Measurements from ENCODE around the gene TBKBP1.

The TBKBP1 gene

GRCh38 chr17:47728214-47728877, 34.4 kb downstream of the TBKBP1 start:
- Mint-ChIP-seq H3K9me3 (no peaks in the 10 kb centered on the region), H3K4me1 (peaks cover 11% of the 10 kb centered on the region), H3K4me3 (no peak overlapping the region), H3K27me3 (ENCODE audit: low read depth) (peaks cover 85% of the 10 kb centered on the region), H3K36me3 (ENCODE audit: low read depth) (no peaks in the 10 kb centered on the region), H3K27ac (no peak overlapping the region)
- TF ChIP-seq CTCF (IDR thresholded peaks at IDR 0.05; ENCODE audit: unreplicated experiment in 3 of 3): no peak

DNA sequence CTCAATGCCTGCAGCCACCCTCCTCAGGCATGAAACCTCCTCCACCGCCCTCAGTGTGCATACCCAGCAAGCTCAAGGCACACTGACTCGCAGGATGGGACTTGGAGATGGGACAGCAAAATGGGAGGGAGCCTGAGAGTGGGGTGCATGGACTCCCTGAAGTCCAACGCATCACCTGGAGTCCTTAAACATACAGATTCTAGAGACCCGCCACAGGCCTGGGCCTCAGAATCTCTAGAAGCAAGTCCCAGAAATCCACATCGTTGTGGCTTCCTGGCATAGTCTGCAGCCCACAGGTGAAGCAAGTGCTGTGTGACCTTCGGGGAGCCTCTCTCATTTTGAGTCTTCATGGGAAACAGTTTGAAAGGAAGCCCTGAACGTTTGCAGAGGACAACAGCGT, 35.5 kb downstream of the TBKBP1 start:
- Mint-ChIP-seq H3K9me3 (peaks cover 2% of the 10 kb centered on the region), H3K27ac (no peak overlapping the region), H3K27me3 (ENCODE audit: low read depth) (peaks cover 86% of the 10 kb centered on the region), H3K4me3 (no peak overlapping the region), H3K36me3 (ENCODE audit: low read depth) (no peaks in the 10 kb centered on the region), H3K4me1 (peaks cover 16% of the 10 kb centered on the region)
- TF ChIP-seq CTCF (IDR thresholded peaks at IDR 0.05; ENCODE audit: unreplicated experiment in 3 of 3): no peak

DNA sequence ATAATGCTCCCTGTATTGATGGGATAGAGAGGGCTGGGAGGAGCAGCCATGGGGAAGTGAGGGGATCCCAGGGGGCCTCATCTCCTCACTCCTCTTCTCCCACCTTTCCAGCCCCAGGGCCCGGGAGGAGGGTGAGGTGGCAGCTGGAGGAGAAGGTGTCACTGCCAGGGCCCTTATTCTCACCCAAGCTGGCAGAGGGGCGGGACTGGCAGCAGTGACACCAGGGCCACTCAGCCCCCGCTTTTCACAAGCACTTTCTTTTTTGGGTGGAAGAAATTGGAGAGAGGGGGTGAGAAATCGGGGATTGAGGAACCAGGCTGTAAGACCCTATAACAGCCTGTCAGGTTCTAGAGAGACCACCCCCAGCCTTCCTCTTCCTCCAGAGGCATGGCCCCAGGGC, 36.7 kb downstream of the TBKBP1 start:
- no peaks in the 10 kb centered on the region for H3K36me3 Mint-ChIP-seq (ENCODE audit: low read depth)
- no peak for TF ChIP-seq CTCF (IDR thresholded peaks at IDR 0.05; ENCODE audit: unreplicated experiment in 3 of 3)
- H3K4me1 Mint-ChIP-seq: peaks cover 16% of the 10 kb centered on the region
- no peak overlapping the region for H3K27ac Mint-ChIP-seq
- H3K4me3 Mint-ChIP-seq: no peak overlapping the region
- H3K9me3 Mint-ChIP-seq: peaks cover 2% of the 10 kb centered on the region
- H3K27me3 Mint-ChIP-seq (ENCODE audit: low read depth): peaks cover 89% of the 10 kb centered on the region

DNA sequence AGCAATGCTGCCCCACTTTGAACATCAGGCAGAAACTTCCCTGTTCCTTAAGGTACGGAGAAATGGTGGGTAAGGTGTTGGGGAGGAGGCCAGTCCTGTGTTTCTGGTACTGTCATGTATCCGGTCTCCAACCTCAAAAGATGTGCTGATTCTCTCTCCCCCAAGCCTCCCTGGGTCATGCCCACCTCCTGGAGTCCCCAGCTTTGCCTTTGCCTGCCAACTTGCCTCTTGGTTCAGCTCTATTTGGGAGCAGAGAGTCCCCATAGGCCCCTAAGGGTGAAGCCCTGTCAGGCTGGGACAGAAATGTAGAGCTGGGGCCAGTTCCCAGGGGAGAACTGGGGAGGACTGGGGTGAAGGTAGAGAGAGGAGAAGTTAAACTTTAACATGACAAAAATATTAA, 37.4 kb downstream of the TBKBP1 start:
- no peak for TF ChIP-seq CTCF (IDR thresholded peaks at IDR 0.05; ENCODE audit: unreplicated experiment in 3 of 3)
- Mint-ChIP-seq H3K36me3 (ENCODE audit: low read depth) (no peaks in the 10 kb centered on the region), H3K4me1 (peaks cover 14% of the 10 kb centered on the region), H3K27ac (no peak overlapping the region), H3K9me3 (peaks cover 2% of the 10 kb centered on the region), H3K27me3 (ENCODE audit: low read depth) (peaks cover 93% of the 10 kb centered on the region), H3K4me3 (no peak overlapping the region)

DNA sequence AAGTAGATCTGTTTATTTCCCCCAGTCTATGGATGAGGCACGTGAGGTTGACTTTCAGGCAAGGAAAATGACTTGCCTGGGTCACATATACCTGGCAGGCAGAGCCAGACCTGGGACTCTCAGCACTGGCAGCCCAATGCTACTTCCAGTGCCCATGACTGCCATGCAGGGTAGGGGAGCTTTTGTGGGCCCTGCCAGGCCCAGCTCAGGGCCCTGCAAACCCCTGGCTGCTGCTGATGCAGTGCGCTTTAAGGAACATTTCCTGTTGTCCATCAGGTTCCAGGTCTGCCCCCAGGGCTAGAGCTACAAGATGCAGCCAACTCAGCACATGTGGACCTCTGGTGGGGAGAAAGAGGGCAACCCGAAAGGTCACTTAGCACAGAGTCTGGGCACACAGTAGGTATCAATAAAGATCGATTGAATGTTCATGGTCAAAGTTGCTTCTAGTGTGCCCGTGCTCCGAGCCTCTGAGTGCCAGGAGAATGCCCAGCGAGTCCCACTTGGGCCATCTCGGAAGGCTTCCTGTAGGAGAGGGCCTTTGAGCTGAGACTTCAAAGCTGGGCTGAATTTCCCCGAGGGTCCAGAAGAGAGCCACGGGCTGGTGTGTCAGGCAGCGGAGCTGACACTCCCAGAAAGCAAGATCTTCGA, 38.6 kb downstream of the TBKBP1 start:
- Mint-ChIP-seq H3K27me3 (ENCODE audit: low read depth) (peaks cover 92% of the 10 kb centered on the region), H3K4me1 (peaks cover 5% of the 10 kb centered on the region), H3K9me3 (peaks cover 2% of the 10 kb centered on the region), H3K36me3 (ENCODE audit: low read depth) (no peaks in the 10 kb centered on the region), H3K4me3 (peak overlapping the region; percentile 59 to 75 (median 74)), H3K27ac (no peak overlapping the region)
- TF ChIP-seq CTCF (IDR thresholded peaks at IDR 0.05; ENCODE audit: unreplicated experiment in 3 of 3): no peak

Measured in nephron (organoid).